Aorta (tissue), 5 donors: ENCODE results near the gene ZNF581. TPM values are rescaled to one million over a fixed set of nuclear protein-coding genes. Genes with fewer than 3 reads are reported as not detected.

Source experiments
- ATAC-seq: fragments of 200-7000 bp; cut with Tn5 transposase; one replicate; pipeline ENCODE4 v1.9.1; 2022; ENCODE audit warnings: moderate library complexity; ENCODE audit not compliant: low FRiP score
- DNase-seq, 2 donors: peaks; one replicate each; pipeline ENCODE4 v3.0.0-alpha.2; 2020
- H3K27ac ChIP-seq, 2 donors: one replicate each; pipeline ENCODE4 v1.5.1; 2013; ENCODE audit warnings: low read length in 2 of 2, mild to moderate bottlenecking in 2 of 2, moderate library complexity in 2 of 2, control low read depth in 1 of 2, inconsistent platforms in 1 of 2, low read depth in 1 of 2
- H3K27me3 ChIP-seq, 2 donors: one replicate each; pipeline ENCODE4 v1.6.1; 2013; ENCODE audit warnings: control low read depth in 1 of 2, low read length in 1 of 2, mild to moderate bottlenecking in 1 of 2, moderate library complexity in 1 of 2; ENCODE audit not compliant: insufficient read depth in 2 of 2, control insufficient read depth in 1 of 2
- H3K36me3 ChIP-seq, 2 donors: one replicate each; pipeline ENCODE4 v1.6.1; 2013; ENCODE audit warnings: control low read depth in 1 of 2, low read length in 1 of 2, mild to moderate bottlenecking in 1 of 2; ENCODE audit not compliant: insufficient read depth in 2 of 2, control insufficient read depth in 1 of 2
- H3K4me1 ChIP-seq, 2 donors: one replicate each; pipeline ENCODE4 v1.6.1; 2013; ENCODE audit warnings: low read length in 2 of 2, control low read depth in 1 of 2, mild to moderate bottlenecking in 1 of 2, moderate library complexity in 1 of 2; ENCODE audit not compliant: insufficient read depth in 2 of 2, control insufficient read depth in 1 of 2
- H3K4me3 ChIP-seq, 2 donors: one replicate each; pipeline ENCODE4 v1.5.1; 2013; ENCODE audit warnings: low read length in 2 of 2, control low read depth in 1 of 2, mild to moderate bottlenecking in 1 of 2
- H3K9me3 ChIP-seq: one replicate; pipeline ENCODE4 v1.6.1; 2013; ENCODE audit warnings: mild to moderate bottlenecking, low read length; ENCODE audit not compliant: control insufficient read depth
- WGBS, 2 donors: extraction: QIAGEN DNeasy Blood & Tissue Kit; methylation state at CpG; one replicate each; pipeline ENCODE4 v1.1.7; 2013; 5-methylcytosine and 5-hydroxymethylcytosine counted together
- intact Hi-C, 2 donors: fragments of 100-400 bp; cut with DNase I; formaldehyde crosslinking; loops; one replicate each; pipeline versions ENCODE4 v1.14.2 to v1.15.0; 2022
- polyA plus RNA-seq, 2 donors: library from polyadenylated mRNA; stranded (reverse); fragments of 200-250 nt; gene quantifications; one replicate each; pipeline ENCODE4 v1.2.3, GENCODE V29; 2013
- total RNA-seq, 2 donors: library from RNA; stranded (reverse); fragmentation: NEBNext Ultra II Directional; extraction: Animal tissue kit (Norgen Biotek cat#: 25700); gene quantifications; one replicate each; pipeline ENCODE4 v1.2.1, GENCODE V29; 2021
- donor health status: healthy with polysubstance abuse.
- donor health status: Bipolar disorder and iron deficiency.
- donor health status: DM: no; HTN: no; CAD: no.
- donor health status: DM: no; HTN: no; CAD: no.
- donor health status: DM: yes; HTN: yes; CAD: no.

Gene ZNF581
- total and polyA plus RNA-seq, 4 donors, result 11.0 to 23.8 (median 17.6) TPM

DNA sequence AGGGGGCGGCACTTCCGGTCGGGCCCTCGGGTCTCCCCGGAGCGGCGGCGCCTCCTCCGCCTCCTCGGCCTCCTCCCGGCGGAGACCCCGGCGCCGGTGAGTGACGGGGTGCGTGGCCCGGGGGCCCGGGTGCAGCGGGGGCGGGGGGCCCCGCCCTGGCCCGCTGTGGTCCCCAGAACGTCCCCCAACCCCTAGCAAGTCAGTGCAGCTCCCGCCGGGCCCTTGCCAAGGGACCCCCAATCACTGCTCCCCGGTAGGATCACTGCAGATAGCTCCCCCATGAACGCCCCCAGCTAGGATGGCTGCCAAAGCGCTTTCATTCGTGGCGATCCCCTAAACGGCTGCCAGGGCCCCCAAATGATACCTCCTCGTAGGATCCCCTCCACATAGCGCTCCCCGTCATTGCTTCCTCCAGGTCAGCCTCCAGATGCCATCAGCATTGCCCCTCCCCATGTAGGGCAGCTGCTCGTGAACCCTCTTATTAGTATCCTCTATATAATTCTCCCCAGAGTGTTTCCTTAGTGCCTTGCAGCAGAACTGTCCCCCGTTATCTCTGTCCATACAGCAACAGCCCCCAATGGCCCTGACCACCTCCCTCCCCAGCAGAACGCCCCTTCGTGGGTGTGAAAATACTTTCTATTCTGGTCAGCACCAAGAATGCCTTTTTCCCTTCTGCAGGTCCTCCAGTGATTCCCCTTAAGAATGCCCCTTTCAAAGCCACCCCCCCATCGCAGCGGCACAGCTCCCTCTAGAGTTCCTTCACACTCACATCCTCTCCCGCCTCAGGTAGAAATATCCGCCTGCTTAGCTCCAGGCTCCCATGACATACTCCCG lies 37.6 kb upstream of the ZNF581 start, which contains the start of gene ZNF865:
TSS of gene ZNF865 (plus strand) at position 11 of the 834 bp plus-strand sequence. CDS start 7,972 bp downstream, outside the sequence.
- H3K27me3 ChIP-seq, result no peaks in the 10 kb centered on the region
- H3K4me1 ChIP-seq, result no peaks in the 10 kb centered on the region
- ATAC-seq, result peak; percentile 58
- peak within 1 kb of the TSS; percentile 67 to 77 for H3K27ac ChIP-seq
- 1% methylated on average over 33 to 44 of the region's 44 CpGs for WGBS, 2 donors
- H3K4me3 ChIP-seq, result peak within 1 kb of the TSS; percentile 69 to 81
- no peaks in the 10 kb centered on the region for H3K9me3 ChIP-seq
- peak; percentile 76 to 90 for DNase-seq
- H3K36me3 ChIP-seq, result peaks cover 0 to 1% of the 10 kb centered on the region in 2 donors
- intact Hi-C loops, result loop anchor here (1.0 to 5.0 kb wide), 2 partner anchors 89 to 90 kb away; no protein-coding TSS in a partner anchor

DNA sequence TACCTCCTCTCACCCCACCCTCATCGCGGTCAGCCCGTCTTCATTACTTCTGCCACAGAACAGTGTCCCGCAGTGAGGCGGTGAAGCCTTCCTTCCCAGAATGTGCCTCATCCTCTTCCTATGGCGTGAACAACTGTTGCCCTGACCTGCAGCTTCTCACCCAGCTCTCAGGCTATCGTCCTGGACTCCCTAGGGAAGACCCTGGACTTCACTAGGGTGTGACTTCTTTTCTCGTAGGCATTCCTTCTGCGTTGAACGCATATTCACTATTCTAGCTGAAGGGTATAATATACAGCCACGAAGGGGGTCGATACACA lies 37.0 kb upstream of the ZNF581 start:
- Histone ChIP-seq H3K36me3 (peaks cover 0 to 1% of the 10 kb centered on the region in 2 donors), H3K4me1 (no peaks in the 10 kb centered on the region), H3K4me3 (peak overlapping the region in 1 of 2 donors; percentile 69), H3K27me3 (no peaks in the 10 kb centered on the region), H3K9me3 (no peaks in the 10 kb centered on the region), H3K27ac (peak overlapping the region in 1 of 2 donors; percentile 20)
- no peak for DNase-seq
- 18 to 20% methylated on average over 12 of the region's 12 CpGs for WGBS, 2 donors
- no peak for ATAC-seq
- intact Hi-C loops, result loop anchor here (1.0 to 5.0 kb wide), 2 partner anchors 89 to 90 kb away; no protein-coding TSS in a partner anchor

GRCh38 chr19:55606817-55607216 lies 36.6 kb upstream of the ZNF581 start:
- WGBS, 2 donors, result 76 to 77% methylated on average over 9 of the region's 9 CpGs
- peaks cover 0 to 1% of the 10 kb centered on the region in 2 donors for H3K36me3 ChIP-seq
- no peaks in the 10 kb centered on the region for H3K9me3 ChIP-seq
- DNase-seq (no peak), ATAC-seq (no peak)
- intact Hi-C loops, result loop anchor here (1.0 to 5.0 kb wide), 2 partner anchors 90 to 91 kb away; no protein-coding TSS in a partner anchor
- H3K27me3 ChIP-seq, result no peaks in the 10 kb centered on the region
- H3K4me1 ChIP-seq, result no peaks in the 10 kb centered on the region
- H3K27ac ChIP-seq, result no peak overlapping the region
- no peak overlapping the region for H3K4me3 ChIP-seq

GRCh38 chr19:55609326-55609725 lies 34.1 kb upstream of the ZNF581 start:
- peaks cover 0 to 1% of the 10 kb centered on the region in 2 donors for H3K36me3 ChIP-seq

DNA sequence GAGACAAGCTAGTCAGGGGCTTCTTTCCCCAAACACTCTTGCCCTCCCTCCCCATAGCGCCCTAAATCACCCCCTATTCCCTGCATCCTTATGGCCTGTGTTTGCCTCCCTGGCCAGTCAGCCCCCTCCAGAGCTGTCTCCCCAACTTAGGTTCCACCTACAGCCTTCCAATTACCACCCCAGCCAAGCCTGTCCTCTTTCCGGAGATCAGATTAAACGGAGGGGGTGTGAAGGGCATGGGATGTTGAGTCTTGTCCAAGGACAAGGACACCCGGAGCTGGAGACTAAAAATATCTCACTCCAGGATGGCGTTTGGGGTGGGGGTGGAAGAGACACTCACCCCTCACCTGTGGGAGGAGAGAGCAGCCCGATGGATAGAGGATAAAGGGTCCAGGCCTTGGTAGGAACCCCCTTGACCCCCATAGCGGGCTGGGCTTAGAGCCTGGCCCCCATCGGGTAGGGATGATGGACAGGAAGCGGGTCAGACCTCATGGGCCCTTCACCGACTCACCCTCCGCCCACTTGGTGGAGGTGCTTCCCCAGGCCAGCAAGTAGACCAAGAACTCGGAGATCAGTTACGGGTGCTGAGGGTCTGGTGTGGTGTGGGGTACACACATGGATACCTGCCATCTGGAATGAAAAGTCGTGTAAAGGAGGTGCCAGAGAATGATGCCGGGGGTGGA lies 32.0 kb upstream of the ZNF581 start:
- intact Hi-C loops, result no loop called here
- H3K9me3 ChIP-seq, result no peaks in the 10 kb centered on the region
- ATAC-seq (no peak), DNase-seq (no peak)
- 68 to 70% methylated on average over 15 of the region's 15 CpGs for WGBS, 2 donors
- H3K27ac ChIP-seq, result no peak overlapping the region
- H3K4me1 ChIP-seq, result no peaks in the 10 kb centered on the region
- no peaks in the 10 kb centered on the region for H3K27me3 ChIP-seq
- H3K36me3 ChIP-seq, result peaks cover 0 to 6% of the 10 kb centered on the region in 2 donors
- H3K4me3 ChIP-seq, result no peak overlapping the region

More at GRCh38 chr19:55609326-55609725, 34.1 kb upstream of the ZNF581 start:
- Histone ChIP-seq H3K9me3 (no peaks in the 10 kb centered on the region), H3K27me3 (no peaks in the 10 kb centered on the region), H3K4me3 (no peak overlapping the region), H3K27ac (no peak overlapping the region), H3K4me1 (no peaks in the 10 kb centered on the region)
- DNase-seq (no peak), ATAC-seq (no peak)
- intact Hi-C loops, result loop anchor here in 1 of 2 donors (5.0 kb wide), 1 partner anchor 92 kb away; no protein-coding TSS in a partner anchor
- WGBS, 2 donors, result 95% methylated on average over 5 of the region's 5 CpGs

DNA sequence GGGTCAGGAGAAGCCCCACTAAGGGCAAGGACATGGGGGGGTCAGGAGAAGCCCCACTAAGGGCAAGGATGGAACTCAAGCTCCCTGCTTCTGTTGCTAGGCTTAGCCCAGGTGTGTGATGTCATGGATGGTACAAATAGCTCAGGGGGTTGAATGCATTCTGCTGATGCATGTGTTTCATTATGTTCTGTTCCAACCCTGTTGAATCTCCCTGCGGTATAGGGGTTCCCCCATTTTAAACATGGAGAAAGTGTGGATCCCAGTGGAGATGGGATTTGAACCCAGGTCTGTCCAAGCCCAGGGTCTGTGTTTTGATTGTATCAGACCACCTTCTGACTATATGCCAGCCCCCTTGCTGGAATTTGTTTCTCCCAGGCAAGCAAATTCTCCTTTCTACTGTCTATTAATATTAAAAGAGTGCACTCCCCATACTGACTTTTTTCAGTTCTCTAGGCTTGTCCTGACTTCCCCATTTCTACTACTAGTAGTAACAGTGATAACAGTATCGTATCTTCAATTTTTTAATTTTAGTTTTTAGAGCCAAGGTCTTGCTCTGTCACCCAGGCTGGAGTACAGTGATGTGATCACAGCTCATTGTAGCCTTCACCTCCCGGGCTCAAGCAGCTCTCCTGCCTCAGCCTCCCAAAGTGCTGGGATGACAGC lies 31.3 kb upstream of the ZNF581 start:
- Histone ChIP-seq H3K9me3 (no peaks in the 10 kb centered on the region), H3K4me3 (no peak overlapping the region), H3K27ac (no peak overlapping the region), H3K4me1 (no peaks in the 10 kb centered on the region), H3K36me3 (peaks cover 0 to 7% of the 10 kb centered on the region in 2 donors), H3K27me3 (no peaks in the 10 kb centered on the region)
- intact Hi-C loops, result no loop called here
- 76 to 79% methylated on average over 3 of the region's 3 CpGs for WGBS, 2 donors
- no peak for DNase-seq
- ATAC-seq, result no peak

GRCh38 chr19:55613396-55613795 lies 30.1 kb upstream of the ZNF581 start:
- no peaks in the 10 kb centered on the region for H3K9me3 ChIP-seq
- WGBS, 2 donors, result 93 to 97% methylated on average over 20 to 27 of the region's 27 CpGs
- H3K4me1 ChIP-seq, result no peaks in the 10 kb centered on the region
- H3K27ac ChIP-seq, result no peak overlapping the region
- peaks cover 0 to 7% of the 10 kb centered on the region in 2 donors for H3K36me3 ChIP-seq
- H3K27me3 ChIP-seq, result no peaks in the 10 kb centered on the region
- DNase-seq (no peak), ATAC-seq (no peak)
- H3K4me3 ChIP-seq, result no peak overlapping the region
- intact Hi-C loops, result no loop called here

GRCh38 chr19:55613930-55614710 lies 29.3 kb upstream of the ZNF581 start:
- Histone ChIP-seq H3K27ac (no peak overlapping the region), H3K36me3 (peaks cover 0 to 7% of the 10 kb centered on the region in 2 donors), H3K27me3 (no peaks in the 10 kb centered on the region), H3K4me1 (no peaks in the 10 kb centered on the region), H3K4me3 (no peak overlapping the region), H3K9me3 (no peaks in the 10 kb centered on the region)
- intact Hi-C loops, result no loop called here
- no peak for ATAC-seq
- 93 to 94% methylated on average over 70 to 75 of the region's 75 CpGs for WGBS, 2 donors
- no peak for DNase-seq
